HG03378 (cell line): ENCODE results near the gene SPDYE4.
"Not testable (repeated sequence)": the region's sequence is repeated elsewhere in the genome, so short reads cannot be mapped to it uniquely, and the experiment has no call there.

ENCODE experiments used
- ATAC-seq: cut with Tn5 transposase; IDR thresholded peaks from one replicate; pipeline ENCODE4 v1.9.1; 2021; ENCODE audit warnings: mild to moderate bottlenecking, moderate library complexity; ENCODE audit not compliant: unreplicated experiment

SPDYE4 gene, protein sequence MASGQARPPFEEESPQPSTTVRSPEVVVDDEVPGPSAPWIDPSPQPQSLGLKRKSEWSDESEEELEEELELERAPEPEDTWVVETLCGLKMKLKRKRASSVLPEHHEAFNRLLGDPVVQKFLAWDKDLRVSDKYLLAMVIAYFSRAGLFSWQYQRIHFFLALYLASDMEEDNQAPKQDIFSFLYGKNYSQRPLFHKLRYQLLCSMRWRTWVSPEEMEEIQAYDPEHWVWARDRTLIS

DNA sequence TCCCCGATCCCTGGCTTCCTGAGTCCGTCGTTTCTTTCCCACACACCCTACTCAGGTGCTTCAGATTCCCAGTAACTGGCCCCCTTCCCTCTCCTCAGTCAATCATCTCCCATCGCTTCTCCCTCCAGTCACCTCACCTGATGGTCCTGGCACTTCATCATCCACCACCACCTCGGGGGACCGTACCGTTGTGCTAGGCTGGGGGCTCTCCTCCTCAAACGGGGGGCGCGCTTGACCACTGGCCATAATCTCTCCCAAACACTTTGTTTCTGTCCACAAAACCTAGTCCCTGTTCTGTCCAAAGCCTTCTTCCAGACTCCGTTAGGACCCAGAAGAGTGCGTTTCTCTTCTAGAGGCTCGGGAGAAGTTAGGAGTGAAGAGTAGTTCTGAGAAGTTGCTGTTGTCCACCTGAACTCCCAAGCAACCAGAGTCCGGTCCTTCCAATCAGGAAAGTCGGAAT is at the start of gene SPDYE4:
SPDYE4 (minus strand) TSS at position 410 of the 460 bp plus-strand sequence; CDS start at position 246, 164 bp downstream.
- ATAC-seq: no peak

DNA sequence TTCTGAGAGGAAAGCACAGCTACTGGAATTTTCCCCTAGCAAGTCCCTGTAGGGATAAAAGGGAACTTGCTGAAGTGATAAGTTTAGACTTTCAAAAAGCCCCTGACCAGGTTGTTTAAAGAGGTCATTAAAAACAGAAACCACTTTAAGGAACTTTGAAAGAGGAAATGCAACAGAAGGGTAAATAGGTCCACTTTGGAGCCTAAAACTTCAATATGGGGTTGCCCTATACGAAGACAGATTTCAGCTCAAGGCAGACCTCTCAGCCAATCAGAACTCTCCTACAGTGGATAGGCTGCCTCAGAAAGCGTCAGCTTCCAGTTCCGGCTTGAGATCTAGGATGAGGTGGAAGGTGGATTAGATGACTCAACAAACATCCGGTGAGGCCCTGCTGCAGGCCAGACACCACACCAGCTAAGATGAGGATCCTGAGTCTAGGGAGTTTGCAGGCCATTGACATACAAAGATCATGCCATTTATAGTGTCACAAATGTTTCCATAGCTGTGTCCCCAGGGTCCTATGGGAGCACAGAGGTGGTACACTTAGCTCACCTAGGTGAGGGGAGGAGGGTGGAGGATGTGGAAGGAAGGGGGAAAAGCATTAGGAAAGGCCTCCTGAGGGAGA is 48.7 kb upstream of the SPDYE4 start:
- ATAC-seq: peak; percentile 77

DNA sequence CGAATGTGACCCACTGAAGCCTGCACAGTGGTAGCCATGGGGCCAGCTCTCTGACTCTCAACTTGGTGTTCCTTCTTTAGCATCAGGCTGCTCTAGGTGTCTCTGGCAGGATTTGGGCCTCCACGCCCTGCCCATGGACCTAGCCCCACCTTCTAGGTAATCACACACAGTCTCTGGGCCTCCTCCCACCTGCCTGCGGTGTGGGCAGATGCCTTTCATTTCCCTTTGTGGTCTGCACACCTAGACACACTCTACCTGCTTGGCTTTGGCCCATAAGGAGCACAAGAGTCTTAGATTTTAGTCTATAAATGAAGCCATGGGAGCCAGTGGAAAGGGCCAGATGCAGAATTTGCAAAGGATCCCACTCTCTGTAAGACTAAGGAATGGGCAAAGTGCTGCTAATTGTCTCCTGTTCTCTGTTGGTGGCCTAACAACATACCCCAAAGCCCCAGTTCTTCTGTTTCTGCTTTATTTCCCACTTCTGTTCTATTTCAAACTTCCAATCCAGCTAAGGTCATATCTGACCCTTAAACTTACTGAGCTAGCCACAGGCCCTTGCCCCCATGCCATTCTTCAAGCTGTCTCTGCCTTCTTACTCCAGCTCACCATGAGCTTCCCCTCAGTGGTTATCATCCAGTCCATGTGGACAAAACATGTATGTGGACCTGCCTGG is 48.0 kb upstream of the SPDYE4 start:
- ATAC-seq: peak; percentile 3

DNA sequence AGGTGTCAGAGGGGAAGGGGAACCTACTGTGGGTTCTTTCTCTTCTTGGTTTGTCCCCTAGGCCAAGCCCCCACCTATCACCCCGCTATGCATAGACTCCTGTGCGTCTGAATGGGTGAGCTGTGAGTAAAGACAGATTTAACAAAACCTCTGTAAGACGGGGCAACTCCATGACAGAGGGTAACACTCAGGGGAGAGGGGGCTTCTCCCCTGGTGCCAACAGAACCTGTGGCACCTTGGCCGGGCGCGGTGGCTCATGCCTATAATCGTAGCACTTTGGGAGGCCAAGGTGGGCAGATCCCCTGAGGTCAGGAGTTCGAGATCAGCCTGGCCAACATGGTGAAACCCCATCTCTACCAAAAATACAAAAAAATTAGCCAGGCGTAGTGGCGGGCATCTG is 47.0 kb upstream of the SPDYE4 start:
- ATAC-seq: not testable (repeated sequence)

DNA sequence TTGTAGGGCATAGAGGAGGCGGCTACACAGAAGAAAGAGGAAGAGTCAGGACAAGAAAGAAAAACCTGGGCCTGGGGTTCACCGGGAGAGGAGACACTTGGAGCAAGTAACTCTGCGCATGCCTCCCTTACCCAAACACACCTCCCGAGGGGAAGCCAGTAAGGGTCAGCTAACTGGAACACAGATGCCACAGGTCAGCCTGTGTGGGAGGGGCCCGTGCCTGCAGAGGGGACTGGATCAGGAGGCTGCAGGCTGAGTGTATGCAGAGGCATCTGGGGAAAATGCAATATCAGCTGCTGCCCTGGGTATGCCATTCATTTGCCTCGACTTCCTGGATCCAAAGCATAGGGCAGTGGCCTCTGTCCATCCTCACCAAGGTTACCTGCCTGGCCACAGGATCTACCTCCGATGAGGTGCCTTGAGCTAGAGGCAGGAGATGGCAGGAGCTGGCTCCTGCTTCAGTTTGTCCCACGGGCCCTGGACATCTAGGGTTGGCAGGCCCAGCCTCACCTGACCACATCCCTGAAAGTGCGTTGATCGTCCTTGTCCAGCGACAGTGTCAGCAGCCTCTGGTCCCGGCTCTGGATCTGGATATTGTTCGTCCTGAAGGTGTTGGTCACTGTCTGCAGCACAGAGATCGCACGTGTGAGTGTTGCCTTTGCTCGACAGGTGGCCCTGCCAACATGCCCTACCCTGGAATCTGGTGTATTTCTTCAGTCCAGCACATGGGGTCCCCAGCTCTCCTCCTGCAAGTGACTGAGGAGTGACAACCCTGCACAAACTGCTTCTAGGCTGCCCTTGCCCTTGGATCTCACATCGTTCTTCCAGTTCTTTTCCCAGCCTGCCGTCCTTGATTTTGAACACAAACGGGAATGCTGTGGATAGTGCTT is 45.4 kb upstream of the SPDYE4 start:
- ATAC-seq: no peak

DNA sequence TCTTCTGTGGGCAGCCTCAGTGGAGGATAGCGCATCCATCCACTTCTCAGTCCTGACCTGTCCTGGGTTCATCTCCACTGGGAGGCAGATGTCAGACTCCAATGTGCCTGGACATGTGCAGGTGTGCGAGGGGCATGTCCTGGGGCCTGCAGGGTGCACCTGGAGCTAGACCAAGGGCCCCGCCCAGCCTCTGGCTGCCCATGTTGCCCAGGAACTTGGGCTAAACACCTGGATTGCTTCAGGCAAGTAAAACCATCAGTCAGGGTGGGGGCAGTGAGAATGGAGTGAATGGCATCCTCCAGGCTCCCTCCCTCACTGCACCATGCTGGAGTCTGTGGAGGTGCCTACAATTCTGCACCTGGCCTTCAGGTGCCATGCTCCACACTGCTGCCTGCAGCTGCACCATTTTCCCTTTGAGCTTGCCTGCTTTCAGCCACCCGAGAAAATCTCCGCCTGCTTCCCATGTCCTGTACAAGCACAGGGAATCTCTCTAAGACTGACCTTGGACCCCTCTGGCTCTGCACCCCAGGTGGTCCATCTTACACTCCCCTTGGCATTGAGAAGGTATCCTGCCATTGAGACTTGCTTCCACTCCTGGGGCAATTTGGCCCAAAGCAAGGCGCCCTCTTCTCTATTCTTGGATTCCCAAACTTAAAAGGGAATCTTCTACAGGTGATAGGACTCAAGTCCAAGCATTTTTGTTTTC is 42.9 kb upstream of the SPDYE4 start:
- ATAC-seq: no peak

DNA sequence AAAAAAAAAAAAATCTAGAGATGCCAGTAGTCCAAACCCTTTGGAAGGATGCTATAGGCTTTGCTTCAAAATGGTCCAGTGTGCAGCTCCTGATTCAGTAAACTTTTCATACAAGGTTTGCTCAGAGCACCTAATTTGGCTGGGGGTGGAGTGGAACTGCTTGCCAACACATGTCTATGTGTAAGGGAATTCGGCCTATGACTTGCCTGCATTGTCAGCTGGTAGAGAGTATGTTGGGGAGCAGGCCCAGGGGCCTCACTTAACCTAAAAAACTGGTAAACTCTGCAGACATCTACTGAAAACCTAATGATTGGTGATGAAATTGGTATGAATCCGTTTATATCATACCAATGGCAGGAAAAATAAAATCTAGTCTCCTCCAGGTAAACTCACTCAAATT is 42.3 kb upstream of the SPDYE4 start:
- ATAC-seq: no peak

DNA sequence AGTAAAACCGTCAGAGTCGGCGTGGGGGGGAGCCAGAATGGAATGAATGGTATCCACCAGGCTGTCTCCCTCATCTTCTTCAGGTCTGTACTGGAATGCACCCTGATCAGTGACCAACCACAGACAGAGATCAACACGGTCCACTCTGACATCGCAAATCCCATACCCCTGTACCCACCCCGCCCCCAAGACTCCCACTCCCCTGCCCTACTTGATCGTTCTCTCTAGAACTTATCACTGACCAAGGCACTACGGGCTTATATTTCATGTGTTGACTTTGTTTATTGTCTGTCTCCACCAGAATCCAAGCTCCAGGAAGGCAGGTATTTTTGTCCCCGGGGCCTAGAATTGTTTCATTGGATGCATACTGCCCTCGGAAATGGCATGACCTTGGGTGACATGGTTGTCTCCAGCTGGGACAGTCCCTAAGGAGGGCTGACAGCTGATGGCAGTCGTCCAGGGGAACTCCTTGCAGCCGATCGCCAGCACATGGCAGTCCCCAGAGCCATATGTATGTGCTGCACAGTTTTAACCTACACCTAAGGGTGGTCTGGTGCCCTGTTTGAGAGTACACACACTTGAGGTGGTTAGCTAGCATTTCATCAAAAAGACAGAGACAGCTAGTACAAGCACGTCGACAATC is 41.3 kb upstream of the SPDYE4 start:
- ATAC-seq: no peak

DNA sequence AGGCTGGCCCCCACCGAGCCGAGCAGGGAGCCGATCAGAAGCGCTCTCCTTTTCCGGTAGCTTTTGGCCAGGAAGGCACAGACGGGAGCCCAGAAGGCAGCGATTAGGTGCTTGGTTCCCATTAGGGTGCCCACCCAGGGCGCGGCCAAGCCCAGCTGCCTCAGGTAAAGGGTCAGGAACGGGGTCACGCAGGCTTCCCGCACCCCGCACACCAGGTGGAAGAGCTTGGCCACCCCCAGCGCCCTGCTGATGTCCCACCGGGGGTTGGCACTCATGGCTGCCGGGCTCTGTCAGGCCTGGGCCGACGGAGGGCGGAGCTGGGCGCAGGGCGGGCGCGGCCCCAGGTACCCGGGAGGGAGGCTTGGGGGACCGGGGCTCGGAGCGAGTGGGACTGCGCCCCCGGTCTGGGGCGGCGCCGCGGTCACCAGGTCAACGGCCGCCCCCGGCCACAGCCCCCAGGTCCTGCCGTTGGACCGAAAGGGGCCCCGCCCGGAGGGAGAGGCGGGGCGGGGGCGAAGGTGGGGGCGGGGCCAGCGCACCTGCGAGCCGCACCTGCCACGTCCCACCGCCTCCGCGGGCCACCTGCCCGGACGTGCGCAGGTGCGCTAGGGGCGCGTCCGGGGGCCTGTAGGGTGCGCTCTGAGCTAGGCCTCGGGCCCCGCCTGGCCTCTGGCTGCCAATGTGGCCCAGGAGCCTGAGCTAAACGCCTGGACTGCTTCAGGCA is 40.7 kb upstream of the SPDYE4 start, which contains the start of gene MFSD6L:
MFSD6L (minus strand) TSS at position 520 of the 724 bp plus-strand sequence; CDS start at position 275, 245 bp downstream.
- ATAC-seq: no peak

DNA sequence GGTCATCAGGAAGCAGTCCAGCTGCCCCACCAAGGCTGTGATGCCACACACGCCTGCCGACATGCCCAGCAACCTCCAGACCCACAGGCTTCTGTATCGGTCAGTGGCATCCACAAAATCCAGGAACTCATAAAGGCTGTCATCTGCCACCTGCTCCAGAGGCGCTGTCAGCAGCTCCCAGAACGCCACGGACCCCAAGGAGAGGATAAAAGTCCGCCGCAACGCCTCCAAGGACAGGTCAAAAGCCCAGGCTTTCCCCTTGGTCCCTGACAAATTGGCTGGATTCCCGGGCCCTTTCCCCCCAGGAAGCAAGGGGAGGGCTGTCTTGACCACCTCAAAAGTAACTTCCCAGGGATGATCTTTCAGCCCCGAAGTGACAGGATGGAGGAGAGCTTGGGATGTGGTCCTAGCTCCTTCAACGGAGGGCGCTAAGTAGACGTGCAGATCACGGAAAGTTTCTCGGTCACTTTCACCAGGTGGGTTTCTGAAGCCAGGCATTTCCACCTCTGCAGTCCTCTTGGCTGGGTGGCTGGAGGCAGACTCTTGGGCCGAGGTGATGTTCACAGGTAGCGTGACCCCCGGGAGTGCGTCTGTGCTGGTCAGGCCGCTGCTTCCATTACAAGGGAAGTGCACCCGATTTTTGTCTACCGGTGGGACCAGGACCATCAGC is 40.0 kb upstream of the SPDYE4 start:
- ATAC-seq: no peak

DNA sequence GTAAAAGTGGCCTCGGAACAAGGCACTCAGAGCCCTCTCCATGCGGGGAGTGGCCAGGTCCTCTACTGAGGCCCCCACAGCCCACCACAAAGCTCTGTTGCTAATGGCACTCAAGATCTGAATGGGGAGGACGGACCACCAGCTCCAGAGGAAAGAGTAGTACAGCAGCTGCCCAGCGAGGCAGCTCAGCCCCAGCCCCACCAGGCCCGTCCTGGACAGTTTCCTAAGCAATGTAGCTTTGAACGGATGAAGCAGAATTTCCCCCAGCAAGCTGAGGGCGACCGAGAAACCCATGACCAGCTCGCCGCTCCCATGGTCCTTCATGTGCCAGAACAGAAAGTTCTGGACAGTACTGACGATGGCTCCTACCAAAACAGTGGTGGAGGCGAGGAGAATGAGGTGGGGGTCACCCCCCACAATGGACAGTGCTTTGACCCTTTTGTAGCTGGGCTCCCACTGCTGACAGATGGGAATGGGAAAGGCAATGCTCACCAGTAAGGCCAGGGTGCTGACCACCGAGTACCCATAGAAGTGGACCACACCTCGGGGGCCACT is 39.4 kb upstream of the SPDYE4 start:
- no peak for ATAC-seq

DNA sequence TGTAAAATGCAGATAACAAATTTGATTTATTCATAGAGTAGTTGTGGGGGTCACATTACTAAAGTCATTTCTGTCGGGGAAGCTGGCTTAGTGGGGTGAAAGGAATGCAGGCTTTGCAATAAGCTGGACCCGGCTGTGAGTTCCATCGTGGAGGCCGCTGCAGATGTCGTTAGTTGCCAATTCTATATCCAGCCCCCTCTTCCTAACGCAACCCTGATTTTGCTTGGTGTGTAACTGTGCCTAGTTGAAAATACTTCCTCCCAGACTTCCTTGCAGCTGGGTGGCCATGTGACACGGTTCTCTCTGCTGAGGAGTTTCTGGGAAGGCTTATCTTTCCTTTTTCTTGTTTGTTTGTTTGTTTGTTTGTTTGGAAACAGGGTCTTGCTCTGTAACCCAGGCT is 36.3 kb upstream of the SPDYE4 start:
- no peak for ATAC-seq

DNA sequence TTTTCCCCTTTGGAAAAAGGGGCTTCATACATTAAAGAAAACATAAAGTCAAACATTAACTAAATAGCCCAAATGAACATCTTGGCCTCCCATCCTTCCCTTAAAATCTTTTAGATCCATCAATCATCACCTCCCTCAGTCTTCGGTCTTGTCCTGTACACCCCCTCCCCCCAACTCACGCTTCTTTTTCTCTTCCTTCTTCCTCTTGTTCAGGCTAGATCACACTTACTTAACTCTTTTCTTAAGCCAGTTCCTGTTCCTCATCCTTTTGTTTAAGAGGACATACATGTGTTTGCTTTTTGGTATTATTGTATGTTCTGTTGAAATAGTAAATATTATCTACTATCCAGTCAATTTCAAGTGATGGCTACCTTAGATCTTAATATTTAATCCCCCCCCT is 35.3 kb upstream of the SPDYE4 start:
- ATAC-seq: no peak

DNA sequence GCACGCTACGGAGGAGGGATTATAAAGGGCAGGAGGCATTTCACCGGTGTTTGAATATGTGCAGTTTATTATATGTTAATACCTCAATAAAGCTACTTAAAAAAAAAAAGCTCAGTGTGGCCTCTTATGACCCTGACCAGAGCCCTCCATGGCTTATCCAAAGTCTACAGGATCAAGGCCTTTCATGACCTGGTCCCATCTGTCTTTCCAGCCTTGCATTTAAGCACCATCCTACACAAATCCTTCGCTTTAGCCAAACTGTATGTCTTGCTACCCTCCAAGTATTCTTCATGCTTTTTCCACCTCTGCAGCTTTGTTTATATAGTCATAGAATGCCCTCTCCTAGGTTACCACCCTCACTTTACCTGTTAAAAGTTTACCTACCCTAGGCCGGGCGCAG is 34.3 kb upstream of the SPDYE4 start:
- no peak for ATAC-seq

DNA sequence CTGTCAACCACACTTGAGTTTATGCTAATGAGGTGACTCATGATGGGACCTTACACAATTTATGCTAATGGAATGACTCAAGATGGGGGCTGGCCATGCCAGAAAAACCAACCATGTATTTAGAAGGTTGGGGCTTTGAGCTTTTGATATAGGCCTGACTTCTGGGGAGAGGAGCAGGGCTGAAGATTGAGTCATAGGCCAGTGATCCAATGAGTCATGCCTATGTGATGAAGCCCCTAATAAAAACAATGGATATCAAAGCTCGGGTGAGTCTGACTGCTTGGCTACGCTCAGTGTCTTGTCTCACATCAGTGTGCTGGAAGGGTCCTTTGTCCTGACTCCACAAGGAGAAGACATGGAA is 33.5 kb upstream of the SPDYE4 start:
- ATAC-seq: no peak

DNA sequence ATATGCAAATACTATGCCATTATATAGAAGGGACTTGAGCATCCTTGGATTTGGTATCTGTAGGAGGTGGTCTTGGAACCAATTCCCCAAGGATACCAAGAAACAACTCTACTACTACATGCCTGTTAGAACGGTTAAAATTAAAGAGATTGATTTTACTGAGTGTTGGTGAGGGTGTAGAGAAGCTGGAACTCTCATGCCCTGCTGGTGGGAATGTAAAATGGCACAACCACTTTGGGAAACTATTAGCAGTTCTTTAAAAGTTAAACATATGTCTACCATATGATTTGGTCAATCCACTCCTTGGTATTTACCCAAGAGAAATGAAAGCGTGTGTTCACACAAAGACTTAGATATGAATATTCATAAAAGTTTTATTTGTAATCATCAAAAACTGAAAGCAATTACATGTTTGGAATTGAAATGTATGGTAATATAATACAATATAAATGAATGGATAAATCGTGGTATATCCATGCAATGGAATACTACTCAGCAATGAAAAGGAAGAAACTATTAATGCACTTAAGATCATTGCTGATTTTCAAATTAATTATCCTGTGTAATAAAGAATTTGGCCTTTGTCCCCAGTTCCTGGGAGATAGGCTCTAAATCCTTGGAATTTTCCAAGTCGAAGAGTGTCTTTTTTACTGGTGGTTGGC is 33.0 kb upstream of the SPDYE4 start:
- no peak for ATAC-seq

DNA sequence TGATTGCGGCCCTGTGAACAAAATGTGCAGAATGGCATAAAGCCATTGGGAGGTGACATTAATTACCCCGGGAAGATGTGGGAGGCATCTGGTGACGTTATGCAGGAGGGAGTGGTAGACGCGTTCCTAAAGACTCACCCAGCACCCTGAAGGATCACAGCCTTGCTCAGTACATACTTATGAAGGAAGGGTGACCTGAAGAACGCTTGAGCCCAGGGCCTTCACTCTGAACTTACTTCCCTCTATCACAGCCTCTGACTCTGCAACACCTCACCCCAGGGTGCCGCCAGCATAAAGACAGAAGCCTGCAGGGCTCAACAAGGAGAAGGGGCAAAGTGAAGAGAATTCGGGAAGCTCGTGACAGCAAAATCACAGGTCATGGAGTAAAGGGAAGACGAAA is 31.4 kb upstream of the SPDYE4 start:
- no peak for ATAC-seq

DNA sequence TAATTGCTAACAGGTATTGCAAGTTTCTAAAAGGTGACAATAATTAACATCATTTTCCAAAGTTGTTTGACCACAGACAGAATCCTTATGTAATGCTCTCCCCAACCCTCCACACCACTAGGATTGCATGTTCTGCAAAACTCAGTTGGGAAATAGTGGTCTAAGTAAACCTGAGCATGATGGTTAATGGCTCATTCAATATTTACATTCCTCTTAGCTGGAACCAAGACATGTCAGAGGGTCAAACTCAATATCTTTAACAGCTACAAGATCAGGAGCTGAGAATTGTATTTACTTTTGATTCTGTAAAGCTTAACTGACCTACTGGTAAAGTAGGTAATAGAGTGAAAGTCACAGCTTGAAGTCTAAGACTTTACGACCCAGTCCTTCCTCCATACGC is 30.7 kb upstream of the SPDYE4 start:
- no peak for ATAC-seq
